ENCODE measurements around the gene STRN3. TPM values are rescaled to one million over a fixed set of nuclear protein-coding genes. Genes with fewer than 3 reads are reported as not detected.

The STRN3 gene
- total and polyA plus RNA-seq, 2 of the 8 experiments (the other 6 are each of a cell fraction or from before 2014, with no cell fraction given): 8.7 to 38.1 TPM

DNA sequence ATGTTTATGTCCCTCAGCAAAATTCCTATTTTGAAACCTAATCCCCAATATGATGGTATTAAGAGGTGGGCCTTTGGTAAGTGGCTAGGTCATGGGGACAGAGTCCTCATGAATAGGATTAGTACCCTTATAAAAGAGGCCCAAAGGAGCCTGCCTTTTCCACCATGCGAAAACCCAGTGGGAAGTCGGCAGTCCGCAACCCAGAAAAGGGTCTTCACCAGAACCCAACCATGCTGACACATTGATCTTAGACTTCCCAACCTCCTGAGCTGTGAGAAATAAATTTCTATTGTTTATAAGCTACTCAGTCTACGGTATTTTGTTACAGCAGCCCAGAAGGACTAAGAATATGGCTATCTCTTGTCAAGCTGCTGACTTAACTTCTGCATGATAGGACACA lies 85.3 kb downstream of the STRN3 start:
- no peak overlapping the region for H2AK5ac ChIP-seq (ENCODE audit: low read depth, low read length)
- no peak overlapping the region for H2BK12ac ChIP-seq (ENCODE audit: low read depth, low read length)
- no peak overlapping the region for H2AFZ ChIP-seq (ENCODE audit: low read length)
- H3K56ac ChIP-seq (replicated peaks; ENCODE audit: insufficient read length, low read depth, low read length): no peak overlapping the region
- H3K4me2 ChIP-seq (ENCODE audit: insufficient read depth in 1 of 2, low read depth in 2 of 2, low read length in 2 of 2): no peak overlapping the region
- H3K14ac ChIP-seq (ENCODE audit: insufficient read length): no peak overlapping the region
- H3K18ac ChIP-seq (ENCODE audit: extremely low read depth, low read length): no peak overlapping the region
- ChIA-PET CTCF (ENCODE audit: partially characterized antibody) (interaction anchor here (0.7 kb wide), 1 partner anchor 60 kb away, joined by 3 read pairs; no protein-coding TSS in a partner anchor), POLR2A (ENCODE audit: partially characterized antibody) (interaction anchor here (0.6 to 1.2 kb wide), 2 partner anchors 10 to 192 kb away, joined by 3 read pairs; no protein-coding TSS in a partner anchor)
- H4K8ac ChIP-seq (ENCODE audit: extremely low read depth, insufficient read depth, low read length): no peak overlapping the region
- WGBS, 2 experiments (ENCODE audit: extremely low coverage in 1 of 2, insufficient coverage in 1 of 2, insufficient read length in 1 of 2, insufficient replicate concordance in 2 of 2, low coverage in 1 of 2, low lambda C conversion rate in 2 of 2, missing lambda C conversion rate in 1 of 2): 96% methylated on average over 4 of the region's 4 CpGs; no CpG with 5 or more reads in 1 of the 2 experiments
- DNase-seq (ENCODE audit: low read depth in 1 of 2, low spot score in 2 of 2) (no peak), FAIRE-seq (no peak)
- H3K23me2 ChIP-seq (ENCODE audit: low read depth, low read length): no peaks in the 10 kb centered on the region
- H4K5ac ChIP-seq (ENCODE audit: insufficient read length, low read depth, low read length): no peak overlapping the region
- H3K23ac ChIP-seq (ENCODE audit: insufficient read length): no peak overlapping the region
- H4K91ac ChIP-seq (replicated peaks; ENCODE audit: insufficient read length, low read length): no peak overlapping the region
- H3K27ac ChIP-seq (ENCODE audit: low read depth, low read length): no peak overlapping the region
- H3K9me3 ChIP-seq (ENCODE audit: insufficient read depth in 2 of 2, low read depth in 1 of 2, low read length in 1 of 2): no peaks in the 10 kb centered on the region
- no peaks in the 10 kb centered on the region for H3K27me3 ChIP-seq (replicated peaks in 1 of 4; ENCODE audit: control insufficient read depth in 3 of 4, extremely low read depth in 1 of 4, insufficient read depth in 3 of 4, low read length in 3 of 4)
- H3K4me1 ChIP-seq (replicated peaks in 1 of 4; ENCODE audit: control insufficient read depth in 3 of 4, insufficient read depth in 4 of 4, low read length in 3 of 4): peaks cover 0 to 5% (median 1%) of the 10 kb centered on the region in 4 experiments; a peak in 2 of 7 replicates
- H3K36me3 ChIP-seq (ENCODE audit: control insufficient read depth in 2 of 4, insufficient read depth in 4 of 4, low read length in 3 of 4): peaks cover 0 to 20% (median 4%) of the 10 kb centered on the region in 4 experiments; a peak in 5 of 8 replicates
- no peak overlapping the region for H3K4me3 ChIP-seq (ENCODE audit: extremely low read depth in 1 of 4, insufficient read depth in 2 of 4, low read depth in 3 of 4, low read length in 4 of 4)
- H4K20me1 ChIP-seq (replicated peaks in 1 of 2; ENCODE audit: control insufficient read depth in 1 of 2, insufficient read depth in 2 of 2, low read length in 2 of 2): peaks cover 0 to 1% of the 10 kb centered on the region in 2 experiments
- H3K4ac ChIP-seq (replicated peaks; ENCODE audit: insufficient read length, low read depth, low read length): no peak overlapping the region
- no peak overlapping the region for H3K9ac ChIP-seq (replicated peaks in 1 of 4; ENCODE audit: extremely low read depth in 1 of 4, low read depth in 3 of 4, low read length in 3 of 4)
- no peaks in the 10 kb centered on the region for H3K79me1 ChIP-seq (ENCODE audit: low read depth, low read length)
- no peak overlapping the region for H2BK20ac ChIP-seq (ENCODE audit: low read length)
- H2BK5ac ChIP-seq (ENCODE audit: low read depth, low read length): no peak overlapping the region
- H3K79me2 ChIP-seq (ENCODE audit: control insufficient read depth in 1 of 2, insufficient read depth in 2 of 2, low read length in 2 of 2): no peaks in the 10 kb centered on the region
- TF ChIP-seq TEAD4 (IDR thresholded peaks at IDR 0.05; ENCODE audit: low read depth, low read length) (no peak), MAFK (IDR thresholded peaks at IDR 0.05; ENCODE audit: low read depth, low read length) (no peak), SUZ12 (IDR thresholded peaks at IDR 0.05; ENCODE audit: low read length) (no peak), EZH2 (IDR thresholded peaks at IDR 0.05; ENCODE audit: low read depth, low read length, severe bottlenecking) (no peak), CBX8 (IDR thresholded peaks at IDR 0.05; ENCODE audit: borderline replicate concordance, low read depth, low read length) (no peak), SP2 (IDR thresholded peaks at IDR 0.05; ENCODE audit: low read length) (no peak), TBP (IDR thresholded peaks at IDR 0.05; ENCODE audit: low read depth, low read length) (no peak), GABPA (IDR thresholded peaks at IDR 0.05; ENCODE audit: borderline replicate concordance, insufficient read depth, low read length) (no peak), POU5F1 (IDR thresholded peaks at IDR 0.05; ENCODE audit: low read depth, low read length) (no peak)
- TF ChIP-seq, protein P1, sequence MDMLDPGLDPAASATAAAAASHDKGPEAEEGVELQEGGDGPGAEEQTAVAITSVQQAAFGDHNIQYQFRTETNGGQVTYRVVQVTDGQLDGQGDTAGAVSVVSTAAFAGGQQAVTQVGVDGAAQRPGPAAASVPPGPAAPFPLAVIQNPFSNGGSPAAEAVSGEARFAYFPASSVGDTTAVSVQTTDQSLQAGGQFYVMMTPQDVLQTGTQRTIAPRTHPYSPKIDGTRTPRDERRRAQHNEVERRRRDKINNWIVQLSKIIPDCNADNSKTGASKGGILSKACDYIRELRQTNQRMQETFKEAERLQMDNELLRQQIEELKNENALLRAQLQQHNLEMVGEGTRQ (IDR thresholded peaks at IDR 0.05; ENCODE audit: low read length): no peak
- no peak overlapping the region for H2BK120ac ChIP-seq (replicated peaks; ENCODE audit: low read depth, low read length)
- H2BK15ac ChIP-seq (ENCODE audit: low read length): no peak overlapping the region

Measured in H1 (cell line).